Activated CD4-positive, alpha-beta T cell treated with anti-CD3 and anti-CD28 coated beads, Interleukin-10, Interleukin-2, amounts not matched to agents 100 ng/mL and 50 ng/mL, durations not matched to agents 16 hours and 8 hours (primary cell): ENCODE data around the gene WNT9B.

Experiments used
- DNase-seq: peaks from one replicate; pipeline ENCODE4 v3.0.0-alpha.2; 2020

WNT9B gene

DNA sequence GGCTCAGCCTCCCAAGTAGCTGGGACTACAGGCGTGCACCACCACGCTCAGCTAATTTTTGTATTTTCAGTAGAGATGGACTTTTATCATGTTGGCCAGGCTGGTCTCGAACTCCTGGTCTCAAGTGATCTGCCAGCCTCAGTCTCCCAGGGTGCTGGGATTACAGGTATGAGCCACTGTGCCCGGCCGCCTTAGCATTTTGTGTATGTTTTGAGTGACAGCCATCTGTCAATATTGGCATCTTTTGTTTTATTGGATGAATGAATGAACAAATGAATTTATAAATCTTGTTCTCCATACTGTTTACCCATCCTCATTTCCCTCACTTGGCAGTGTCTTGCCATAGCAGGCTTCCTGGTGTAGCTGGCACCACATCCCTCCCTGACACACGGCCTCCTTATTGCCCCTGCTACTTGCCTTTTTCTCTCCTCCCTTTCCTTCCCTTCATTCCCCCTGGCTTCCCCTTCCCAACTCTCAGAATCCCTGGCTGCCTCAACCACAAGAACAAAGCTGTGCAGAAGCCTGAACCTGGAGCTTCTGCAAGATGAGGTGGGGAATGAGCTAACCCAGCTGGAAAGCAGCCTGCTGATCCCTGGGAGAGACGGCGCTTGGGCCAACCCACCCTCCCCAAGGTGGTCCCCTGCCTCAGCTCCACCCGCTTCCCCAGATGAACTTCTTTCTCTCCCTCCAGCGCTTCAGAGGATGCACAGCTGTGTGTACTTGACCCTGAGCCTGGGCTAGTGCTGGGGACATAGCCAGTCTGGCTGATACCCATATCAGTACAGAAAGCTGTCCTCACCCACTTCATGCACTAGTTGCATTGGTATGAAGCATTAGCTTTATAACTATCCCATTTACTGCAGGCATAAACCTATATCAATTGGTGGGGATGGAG is 34.3 kb downstream of the WNT9B start:
- DNase-seq: no peak

DNA sequence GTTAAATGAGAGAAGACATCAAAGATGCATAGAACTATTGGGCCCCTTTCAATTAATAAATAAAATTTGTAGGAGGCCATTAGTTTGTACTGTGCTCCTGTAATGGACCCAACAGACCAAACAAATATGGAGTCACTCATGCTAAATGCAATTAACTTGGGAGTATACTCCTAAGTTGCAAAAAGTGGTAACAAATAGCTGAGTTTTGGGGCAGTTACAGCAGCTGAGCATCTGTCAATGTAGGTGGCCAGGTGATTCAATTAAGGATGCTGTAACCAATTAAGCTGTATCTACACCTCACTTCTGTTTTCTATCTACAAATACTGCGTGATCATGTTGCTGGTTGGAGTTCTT is 34.9 kb downstream of the WNT9B start:
- no peak for DNase-seq

DNA sequence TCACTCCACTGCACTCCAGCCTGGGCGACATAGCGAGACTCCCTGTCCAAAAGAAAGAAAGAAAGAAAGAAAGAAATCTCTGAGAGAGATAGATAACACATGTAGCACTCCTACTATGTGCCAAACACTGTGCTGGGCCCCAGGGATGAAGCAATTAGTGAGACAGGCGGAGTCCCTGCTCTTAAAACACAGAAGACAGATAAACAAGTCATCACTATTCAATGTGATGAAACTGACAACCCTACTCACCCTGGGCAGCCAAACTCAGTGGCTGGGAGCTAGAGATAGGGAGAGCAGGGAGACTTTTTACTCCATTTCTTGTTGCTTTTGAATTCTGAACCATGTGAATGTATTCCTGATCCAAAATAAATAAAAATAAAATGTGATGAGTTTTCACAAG is 36.3 kb downstream of the WNT9B start:
- DNase-seq: no peak

DNA sequence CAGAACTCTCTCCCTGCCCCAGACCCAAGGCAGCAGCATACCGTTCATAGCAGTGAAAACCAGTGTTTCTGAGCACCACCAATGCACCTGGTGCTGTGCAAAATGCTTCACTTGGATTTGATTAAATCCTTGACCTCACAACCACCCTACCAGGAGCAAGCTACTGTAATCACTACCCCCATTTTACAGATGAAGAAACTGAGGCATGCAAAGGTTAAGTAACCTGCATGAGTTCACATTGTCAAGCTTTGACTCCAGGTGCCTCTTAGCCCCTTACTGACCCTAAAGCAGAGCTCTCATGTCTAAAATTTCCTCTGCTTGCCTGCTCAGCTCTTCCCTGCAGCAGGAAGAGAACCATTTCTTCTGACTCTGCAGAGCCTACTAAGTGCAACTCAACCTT is 37.3 kb downstream of the WNT9B start:
- no peak for DNase-seq

DNA sequence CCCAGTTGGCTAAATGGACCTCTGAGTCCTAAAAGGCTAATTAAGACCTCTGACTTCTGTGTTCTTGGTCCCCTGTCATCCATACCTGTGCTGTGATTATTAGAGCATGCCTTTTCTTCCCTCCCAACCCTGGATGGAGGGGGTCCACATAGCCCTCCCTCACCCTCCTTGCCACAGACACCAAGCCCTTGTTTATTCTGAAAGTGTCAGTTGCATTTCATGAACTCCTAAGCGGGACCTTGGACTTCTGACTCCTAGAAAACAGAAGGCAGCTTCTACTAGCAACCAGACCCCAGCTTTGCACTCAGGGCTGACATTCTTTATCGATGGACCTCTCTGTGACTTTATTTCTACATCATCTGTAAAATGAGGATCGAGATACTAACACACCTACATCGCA is 38.1 kb downstream of the WNT9B start:
- no peak for DNase-seq

DNA sequence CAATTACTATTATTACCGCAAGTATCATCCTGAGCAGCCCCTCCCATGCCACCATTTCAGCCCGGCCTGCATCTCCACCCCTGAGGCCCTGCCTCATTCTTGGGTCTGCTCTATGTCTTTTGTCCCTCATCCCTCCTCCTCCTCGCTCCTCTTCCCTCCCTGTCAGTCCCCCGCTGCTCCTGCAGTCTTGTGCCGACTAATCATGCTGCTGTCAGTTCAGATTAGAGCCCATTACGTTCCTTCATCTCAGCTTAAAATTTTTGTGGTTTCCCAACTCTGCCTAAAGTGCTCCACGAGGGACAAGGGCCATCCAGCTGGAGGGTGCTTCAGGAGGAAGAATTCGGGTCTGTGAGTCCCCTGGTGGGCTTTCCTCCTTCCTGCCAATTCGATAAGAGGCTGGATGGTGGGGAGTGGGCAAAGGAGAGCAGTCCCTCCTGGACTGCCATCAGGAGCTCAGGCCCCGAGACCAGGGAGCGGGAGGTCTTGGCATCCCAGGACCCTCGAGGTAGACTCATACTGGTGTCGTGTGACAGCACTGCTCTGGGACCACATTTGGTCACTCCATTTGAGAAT is 38.7 kb downstream of the WNT9B start:
- DNase-seq: no peak

DNA sequence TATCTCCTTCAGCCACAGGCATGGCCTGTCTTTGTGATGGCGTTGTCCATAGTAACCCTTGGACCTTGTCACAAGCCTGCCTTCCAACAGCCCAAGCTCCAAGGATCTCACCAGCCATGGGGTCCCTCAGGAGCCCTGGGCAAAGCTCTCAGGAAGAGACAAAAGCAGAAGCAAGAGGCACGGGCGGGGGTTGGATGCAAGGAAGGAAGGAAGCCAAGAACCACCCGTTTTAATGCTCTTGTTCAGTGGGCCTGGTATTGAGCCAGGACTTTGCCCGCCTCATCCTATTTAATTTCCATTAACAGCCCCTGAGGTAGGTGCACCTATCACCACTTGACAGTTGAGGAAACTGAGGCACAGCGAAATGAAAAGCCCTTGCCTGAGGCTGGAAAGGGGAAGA is 39.3 kb downstream of the WNT9B start:
- DNase-seq: no peak

DNA sequence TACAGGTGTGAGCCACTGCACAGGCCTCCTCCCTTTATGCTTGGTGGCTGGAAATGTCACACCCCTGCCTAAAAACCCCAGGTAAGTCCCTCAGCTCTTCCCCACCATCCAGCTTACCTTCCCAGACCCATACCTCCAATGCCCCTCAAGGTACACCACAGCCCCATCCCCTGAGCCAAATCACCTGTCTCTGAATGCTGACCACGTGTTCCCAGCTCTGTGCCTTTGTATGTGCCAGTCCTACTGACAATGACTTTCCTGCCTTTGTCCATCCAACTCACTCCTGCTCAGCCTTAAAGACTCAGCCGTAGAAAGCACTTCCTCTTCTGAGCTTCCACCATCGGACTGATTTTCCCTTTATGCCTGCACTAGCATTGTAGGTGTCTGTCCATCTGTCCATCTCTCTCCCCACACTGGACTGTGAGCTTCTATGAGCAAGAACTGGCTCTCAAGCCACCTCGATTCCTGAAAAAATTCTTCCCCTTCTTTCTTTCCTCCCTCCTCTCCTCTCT is 40.9 kb downstream of the WNT9B start:
- DNase-seq: no peak

DNA sequence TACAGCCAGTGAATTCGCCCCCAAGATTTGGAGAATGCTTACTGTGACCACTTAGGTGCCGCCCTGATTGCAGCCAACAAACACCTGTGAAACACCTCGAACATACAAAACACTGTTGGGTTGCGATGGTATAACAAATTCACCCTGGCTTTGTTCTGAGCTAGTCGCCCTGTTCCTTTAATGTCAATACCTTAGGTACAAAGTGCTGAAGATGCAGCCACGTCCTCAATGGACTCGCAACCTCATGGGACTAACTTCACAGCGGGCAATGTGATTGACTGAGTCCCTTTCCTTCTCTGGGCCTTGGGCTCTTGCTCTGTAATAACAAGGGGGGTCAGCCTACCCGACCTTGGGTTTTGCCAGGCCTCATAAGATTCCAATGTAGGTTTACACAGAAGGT is 42.6 kb downstream of the WNT9B start:
- DNase-seq: no peak

DNA sequence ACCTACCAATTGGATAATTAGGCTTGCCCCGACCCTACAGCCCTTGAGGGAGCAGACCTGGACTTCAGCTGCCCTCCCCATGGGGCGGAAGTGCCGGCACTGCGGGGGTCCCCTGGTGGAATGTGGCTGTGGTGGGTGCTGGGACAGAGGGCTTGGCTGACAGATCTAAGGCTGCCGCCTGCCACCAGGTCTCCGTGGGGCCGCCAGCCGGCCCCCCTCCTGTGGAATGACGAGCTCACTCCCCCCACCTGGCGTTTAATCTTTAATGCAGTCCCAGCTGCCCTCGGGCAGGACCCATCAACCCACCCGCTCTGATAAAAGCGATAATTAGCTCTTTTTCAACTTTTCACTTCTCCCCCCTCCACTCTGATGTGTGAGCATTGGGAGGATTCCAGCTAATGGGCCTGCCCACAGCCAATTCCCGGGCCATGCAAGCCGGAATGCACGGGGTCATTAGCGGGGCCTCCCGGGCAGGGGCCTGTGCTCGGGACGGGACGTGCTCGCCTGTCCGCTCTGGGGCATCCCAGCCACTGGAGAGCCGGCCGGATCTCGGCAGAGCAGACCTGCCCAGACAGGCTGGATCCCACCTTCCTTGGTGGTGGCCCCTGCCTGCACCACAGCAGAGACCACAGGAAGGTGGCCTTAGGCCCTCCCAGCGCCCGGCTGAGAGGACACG is 43.2 kb downstream of the WNT9B start:
- DNase-seq: no peak

DNA sequence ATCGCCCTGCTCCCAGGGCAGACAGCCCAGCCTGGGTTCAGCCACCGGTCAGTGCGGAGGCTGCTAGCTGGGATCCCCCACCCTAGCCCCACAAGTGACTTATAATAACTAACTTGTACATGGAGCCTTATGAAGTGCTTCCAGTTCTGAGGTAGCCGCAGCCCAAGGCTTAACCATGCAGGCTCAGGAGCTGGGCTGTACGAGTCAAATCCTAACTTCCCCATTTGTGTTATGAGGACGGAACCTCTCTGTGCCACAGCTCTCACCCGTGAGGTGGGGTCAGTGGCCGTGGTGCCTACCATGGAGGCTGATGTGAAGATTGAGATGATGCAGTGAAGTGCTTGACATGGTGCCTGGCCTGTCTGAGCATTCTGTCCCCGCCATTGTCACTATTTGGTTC is 43.8 kb downstream of the WNT9B start:
- DNase-seq: no peak

DNA sequence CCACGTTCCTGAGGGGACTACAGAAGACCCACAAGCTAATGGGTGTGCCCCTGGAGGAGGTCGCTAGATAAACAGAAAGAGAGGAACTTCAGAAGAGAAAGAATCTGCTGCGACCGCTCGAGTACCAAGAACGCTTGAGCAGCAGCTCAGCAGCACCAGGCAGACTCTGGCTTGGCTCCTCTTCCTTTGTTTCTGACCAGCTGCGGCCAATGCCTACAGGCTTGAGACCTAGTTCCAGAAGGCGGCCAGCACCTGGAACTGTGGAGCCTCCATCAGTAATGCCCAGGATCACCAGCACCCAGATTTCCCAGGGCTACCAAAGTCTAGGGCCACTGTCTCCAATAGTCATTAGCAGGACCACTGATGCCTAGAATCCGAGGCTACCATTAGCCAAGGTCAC is 45.6 kb downstream of the WNT9B start:
- DNase-seq: no peak

DNA sequence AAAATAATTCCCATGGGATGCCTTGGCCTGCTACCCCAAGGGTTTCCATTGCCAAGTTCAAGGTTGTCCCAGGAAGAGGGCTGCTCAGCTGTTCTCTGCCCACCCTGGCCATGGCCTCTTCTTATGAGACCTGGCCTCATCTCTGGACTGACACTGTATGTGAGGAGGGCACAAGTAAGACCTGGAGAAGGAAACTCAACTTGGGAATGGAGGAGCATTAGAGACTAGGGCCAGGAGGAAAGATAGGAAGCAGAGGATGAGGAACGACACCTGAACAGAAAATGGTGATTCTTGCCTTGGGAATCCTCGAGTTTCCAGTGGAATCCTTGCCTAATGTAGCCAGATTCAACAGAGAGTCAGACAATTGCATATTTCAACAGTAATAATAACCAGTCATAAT is 47.0 kb downstream of the WNT9B start:
- DNase-seq: no peak

DNA sequence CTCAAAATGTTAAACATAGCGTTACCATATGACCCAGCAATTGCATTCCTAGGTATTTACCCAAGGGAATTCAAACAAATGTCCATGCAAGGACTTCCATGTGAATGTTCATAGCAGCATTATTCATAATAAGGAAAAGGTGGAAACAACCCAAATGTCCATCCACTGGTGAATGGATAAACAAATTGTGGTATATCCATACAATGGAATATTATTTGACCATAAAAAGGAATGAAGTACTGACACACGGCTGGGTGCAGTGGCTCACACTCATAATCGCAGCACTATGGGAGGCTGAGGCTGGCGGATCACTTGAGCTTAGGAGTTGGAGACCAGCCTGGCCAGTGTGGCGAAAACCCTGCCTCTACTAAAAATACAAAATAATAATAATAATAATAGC is 47.5 kb downstream of the WNT9B start:
- no peak for DNase-seq

DNA sequence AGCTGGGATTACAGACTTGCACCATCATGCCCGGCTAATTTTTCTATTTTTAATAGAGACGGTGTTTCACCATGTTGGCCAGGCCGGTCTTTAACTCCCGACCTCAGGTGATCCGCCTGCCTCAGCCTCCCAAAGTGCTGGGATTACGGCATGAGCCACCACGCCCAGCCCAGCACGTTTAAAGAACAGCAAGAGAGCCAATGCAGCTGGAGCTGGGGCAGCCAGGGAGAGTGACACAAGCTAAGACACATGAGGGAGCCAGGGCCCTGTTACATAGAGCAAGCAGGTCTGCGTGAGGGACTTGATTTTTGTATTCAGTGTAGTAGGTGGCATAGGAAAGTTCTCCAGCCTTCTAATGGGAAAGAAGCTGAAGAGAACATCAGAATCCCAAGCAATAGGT is 49.9 kb downstream of the WNT9B start:
- DNase-seq: no peak

DNA sequence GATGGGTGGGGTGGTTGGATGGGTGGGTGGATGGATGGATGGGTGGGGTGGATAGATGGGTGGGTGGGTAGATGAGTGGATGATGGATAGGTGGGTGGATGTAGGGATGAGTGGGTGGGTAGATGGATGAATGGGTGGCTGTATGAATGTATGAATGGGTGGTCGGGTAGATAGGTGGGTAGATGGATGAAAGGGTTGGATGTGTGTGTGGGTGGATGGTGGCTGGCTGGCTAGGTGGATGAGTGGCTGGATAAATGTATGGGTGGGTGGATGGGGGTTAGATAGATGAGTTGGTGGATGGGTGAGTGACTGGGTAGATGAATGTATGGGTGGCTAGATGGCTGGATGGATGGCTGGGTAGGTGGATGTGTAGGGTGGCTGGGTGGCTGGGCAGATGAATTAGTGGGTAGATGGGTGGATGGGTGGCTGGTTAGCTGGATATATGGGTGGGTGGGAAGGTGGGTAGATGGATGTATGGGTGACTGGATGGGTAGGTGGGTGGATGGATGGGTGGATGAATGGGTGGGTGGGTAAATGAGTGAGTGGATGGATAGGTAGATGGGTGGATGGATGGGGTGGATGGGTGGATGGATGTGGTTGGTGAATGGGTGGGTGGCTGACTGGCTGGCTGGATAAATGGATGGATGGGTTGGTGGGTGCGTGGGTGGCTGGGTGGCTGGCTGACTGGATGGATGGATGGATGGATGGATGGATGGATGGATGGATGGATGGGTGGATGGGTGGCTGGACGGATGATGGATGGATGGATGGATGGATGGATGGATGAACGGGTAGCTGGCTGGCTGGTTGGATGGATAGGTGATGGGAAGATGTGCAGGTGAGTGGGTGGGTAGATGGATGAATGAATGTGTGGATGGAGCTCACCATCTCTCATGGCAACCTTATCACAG is 52.6 kb downstream of the WNT9B start:
- DNase-seq: no peak

DNA sequence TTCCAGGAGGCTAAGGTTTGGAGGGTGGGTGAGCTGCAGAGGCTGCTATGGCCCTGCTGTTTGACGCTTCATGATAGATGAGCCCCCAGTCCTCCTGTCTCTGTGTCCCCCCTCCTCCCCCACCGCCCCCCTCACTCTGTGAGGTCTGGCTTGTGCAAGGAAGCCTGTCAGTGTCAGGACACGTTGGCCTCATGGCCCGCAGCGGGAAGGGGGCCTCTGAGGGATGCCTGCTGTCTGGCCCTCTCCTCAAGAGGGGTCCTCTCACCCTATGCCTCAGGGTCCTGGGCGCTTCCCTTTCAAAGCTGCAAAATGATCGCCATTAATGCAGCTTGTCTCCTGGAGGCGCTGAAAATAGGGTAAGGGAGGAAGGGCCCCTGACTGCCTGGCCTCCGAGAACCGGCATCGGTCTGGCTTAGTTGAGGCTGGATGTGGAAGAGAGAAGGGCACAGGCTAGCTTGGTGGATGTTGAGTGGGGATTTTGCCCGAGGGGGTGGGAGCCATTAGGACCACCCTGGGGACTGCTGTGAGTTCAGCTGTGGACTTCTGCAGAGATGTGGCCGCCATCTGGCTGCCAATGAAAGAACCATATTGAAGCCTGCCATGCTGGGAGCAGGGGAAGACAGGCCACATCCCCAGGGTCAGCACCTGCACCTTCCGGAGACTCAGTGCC is 56.8 kb downstream of the WNT9B start:
- DNase-seq: no peak

DNA sequence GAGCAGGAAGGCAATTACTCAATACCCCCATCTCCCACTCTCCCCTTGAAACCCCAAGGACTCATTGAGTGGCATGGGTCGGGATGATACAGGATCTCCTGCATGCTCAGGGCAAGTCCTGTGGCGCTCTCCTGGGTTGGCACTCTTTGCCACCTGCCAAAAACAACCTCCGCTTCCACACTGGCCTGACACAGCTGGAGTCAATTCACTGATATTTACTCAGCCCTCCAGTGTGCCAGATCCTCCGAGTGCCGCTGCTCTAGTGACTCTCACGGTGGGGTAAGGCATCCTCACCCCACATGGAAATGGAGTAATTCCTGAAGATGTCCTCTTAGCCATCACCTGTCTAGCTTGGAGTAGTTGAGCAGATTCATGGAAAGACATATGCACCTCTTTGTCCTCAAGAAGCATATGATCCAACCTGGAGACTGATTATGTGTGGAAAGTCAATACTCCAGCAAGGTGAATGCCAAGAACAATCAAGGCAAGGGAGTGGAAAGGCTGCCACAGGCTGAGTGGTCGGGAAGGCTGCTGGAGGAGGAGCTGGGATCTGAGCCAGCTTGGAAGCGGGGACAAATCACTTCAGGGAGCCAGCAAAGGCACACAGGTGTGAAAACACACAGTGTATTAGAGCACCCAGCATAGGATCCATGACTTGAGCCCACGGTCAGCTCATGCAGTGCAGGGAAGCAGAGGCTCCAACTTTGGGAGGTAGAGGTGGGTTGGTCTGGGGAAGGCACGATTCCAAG is 59.0 kb downstream of the WNT9B start:
- no peak for DNase-seq

DNA sequence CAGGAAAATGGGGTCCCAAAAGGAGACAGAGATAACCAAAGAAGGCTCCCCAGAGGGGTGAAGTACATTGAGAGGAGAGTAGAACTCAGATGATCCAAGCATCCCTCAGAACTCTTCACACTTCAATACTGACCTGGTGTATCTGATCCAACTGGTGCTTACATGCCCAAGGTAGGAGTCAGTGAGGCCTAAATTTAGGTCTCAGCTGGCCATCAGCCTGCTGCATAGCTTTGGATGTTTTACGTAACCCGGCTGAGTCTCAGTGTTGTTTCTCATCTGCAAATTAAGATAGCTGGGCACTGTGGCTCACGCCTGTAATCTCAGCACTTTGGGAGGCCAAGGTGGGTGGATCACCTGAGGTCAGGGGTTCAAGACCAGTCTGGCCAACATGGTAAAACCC is 59.9 kb downstream of the WNT9B start:
- no peak for DNase-seq

DNA sequence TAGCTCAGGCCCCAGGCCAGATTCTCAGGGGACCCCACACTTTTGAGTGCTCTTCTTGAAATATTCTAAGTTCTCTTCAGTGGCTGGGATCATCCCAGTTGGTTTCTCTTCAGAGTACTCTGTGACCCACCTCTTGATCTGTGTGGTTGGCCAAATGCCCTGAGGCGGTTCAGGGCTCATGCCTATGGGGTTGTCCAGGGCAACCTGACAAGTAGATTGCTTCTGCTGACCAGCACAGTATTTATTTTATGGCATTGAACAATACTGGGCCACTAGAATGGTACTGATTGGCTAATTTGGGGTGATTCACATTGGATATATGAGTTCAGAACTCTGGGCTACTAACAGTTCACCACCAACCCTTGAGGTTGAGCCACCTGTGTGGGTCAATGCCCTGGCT is 64.2 kb downstream of the WNT9B start:
- DNase-seq: no peak

DNA sequence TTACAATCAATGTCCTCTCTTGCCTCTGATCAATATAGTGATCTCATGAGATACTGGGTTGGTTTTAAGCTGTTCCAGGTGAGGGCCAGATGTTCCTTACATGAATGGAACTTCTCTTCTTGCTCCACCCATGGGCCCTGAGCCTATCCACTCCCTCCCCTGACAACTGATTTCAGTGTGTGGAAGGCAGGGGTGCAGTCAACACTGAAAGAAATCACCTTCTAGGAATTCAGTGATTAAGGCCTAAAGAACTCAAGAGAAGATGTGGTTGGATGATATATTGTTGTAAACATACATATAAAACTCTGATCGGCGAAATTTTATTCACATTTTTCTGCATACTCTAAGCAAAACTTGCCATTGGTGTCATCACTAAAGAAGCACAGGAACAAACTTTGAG is 64.8 kb downstream of the WNT9B start:
- no peak for DNase-seq

DNA sequence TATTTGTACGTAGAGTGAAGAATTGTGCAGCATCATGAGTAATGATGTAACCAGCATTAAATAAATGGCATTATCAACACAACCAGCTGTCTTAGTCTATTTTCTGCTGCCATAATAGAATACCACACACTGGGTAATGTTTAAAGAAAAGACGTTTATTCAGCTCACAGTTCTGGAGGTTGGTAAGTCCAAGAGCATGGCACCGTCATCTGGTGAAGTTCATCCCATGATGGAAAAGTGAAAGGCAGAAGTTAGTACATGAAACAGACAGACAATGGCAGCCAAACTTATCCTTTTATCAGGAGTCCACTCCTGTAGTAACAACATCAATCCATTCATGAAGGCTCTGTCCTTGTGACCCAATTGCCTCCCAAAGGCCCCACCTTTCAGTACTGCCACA is 65.2 kb downstream of the WNT9B start:
- DNase-seq: no peak
